Measurements from ENCODE around the gene SH3BGRL2.
"Not testable (repeated sequence)": the region's sequence is repeated elsewhere in the genome, so short reads cannot be mapped to it uniquely, and the experiment has no call there.

SH3BGRL2 gene

GRCh38 chr6:79719248-79719960, 88.3 kb downstream of the SH3BGRL2 start:
- no peaks in the 10 kb centered on the region for H3K36me3 ChIP-seq (ENCODE audit: control insufficient read depth in 5 of 5, insufficient read depth in 5 of 5, low read length in 5 of 5)
- H3K4me3 ChIP-seq (ENCODE audit: low read depth in 1 of 5, low read length in 5 of 5) = peak overlapping the region in 1 of 5 donors; percentile 42
- H3K27ac ChIP-seq (ENCODE audit: low read depth, low read length) = peak overlapping the region; percentile 1
- H3K9ac ChIP-seq (ENCODE audit: low read length in 5 of 5) = no peak overlapping the region
- no peaks in the 10 kb centered on the region for H3K9me3 ChIP-seq (ENCODE audit: control insufficient read depth in 5 of 5, low read length in 5 of 5)
- H3K4me1 ChIP-seq (ENCODE audit: control insufficient read depth in 5 of 5, insufficient read depth in 5 of 5, low read length in 5 of 5) = peaks cover 0 to 13% (median 0%) of the 10 kb centered on the region in 5 donors
- H3K27me3 ChIP-seq (ENCODE audit: control insufficient read depth in 5 of 5, insufficient read depth in 4 of 5, low read length in 5 of 5) = no peaks in the 10 kb centered on the region

- Histone ChIP-seq H3K9ac (ENCODE audit: low read length in 5 of 5) (no peak overlapping the region), H3K4me1 (ENCODE audit: control insufficient read depth in 5 of 5, insufficient read depth in 5 of 5, low read length in 5 of 5) (peaks cover 0 to 7% (median 0%) of the 10 kb centered on the region in 5 donors), H3K27me3 (ENCODE audit: control insufficient read depth in 5 of 5, insufficient read depth in 4 of 5, low read length in 5 of 5) (no peaks in the 10 kb centered on the region), H3K27ac (ENCODE audit: low read depth, low read length) (no peak overlapping the region), H3K36me3 (ENCODE audit: control insufficient read depth in 5 of 5, insufficient read depth in 5 of 5, low read length in 5 of 5) (no peaks in the 10 kb centered on the region), H3K9me3 (ENCODE audit: control insufficient read depth in 5 of 5, low read length in 5 of 5) (no peaks in the 10 kb centered on the region), H3K4me3 (ENCODE audit: low read depth in 1 of 5, low read length in 5 of 5) (no peak overlapping the region)
These were observed 93.7 kb downstream of the SH3BGRL2 start for GRCh38 chr6:79724816-79725215.

DNA sequence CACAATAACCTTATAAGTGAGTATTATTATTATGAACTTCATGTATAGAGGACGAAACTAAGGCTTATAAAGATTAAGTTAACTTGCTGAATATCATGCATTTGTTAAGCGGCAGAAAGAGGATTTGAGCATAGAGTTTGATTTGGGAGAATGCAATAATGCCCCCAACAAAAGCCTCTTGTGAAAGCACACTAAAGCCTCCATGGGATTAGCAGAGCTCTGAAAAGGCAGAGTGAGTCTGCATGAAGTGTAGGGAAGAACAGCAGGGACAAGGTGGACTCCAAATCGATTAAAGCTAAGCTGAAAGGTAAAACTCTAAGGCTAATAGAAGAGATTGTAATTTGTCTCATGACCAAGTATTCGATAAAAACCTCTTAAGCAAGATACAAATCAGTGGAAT, 100.3 kb downstream of the SH3BGRL2 start:
- Histone ChIP-seq H3K36me3 (ENCODE audit: control insufficient read depth in 5 of 5, insufficient read depth in 5 of 5, low read length in 5 of 5) (no peaks in the 10 kb centered on the region), H3K4me1 (ENCODE audit: control insufficient read depth in 5 of 5, insufficient read depth in 5 of 5, low read length in 5 of 5) (no peaks in the 10 kb centered on the region), H3K9me3 (ENCODE audit: control insufficient read depth in 5 of 5, low read length in 5 of 5) (no peaks in the 10 kb centered on the region), H3K4me3 (ENCODE audit: low read depth in 1 of 5, low read length in 5 of 5) (no peak overlapping the region), H3K27me3 (ENCODE audit: control insufficient read depth in 5 of 5, insufficient read depth in 4 of 5, low read length in 5 of 5) (no peaks in the 10 kb centered on the region), H3K27ac (ENCODE audit: low read depth, low read length) (no peak overlapping the region), H3K9ac (ENCODE audit: low read length in 5 of 5) (no peak overlapping the region)

DNA sequence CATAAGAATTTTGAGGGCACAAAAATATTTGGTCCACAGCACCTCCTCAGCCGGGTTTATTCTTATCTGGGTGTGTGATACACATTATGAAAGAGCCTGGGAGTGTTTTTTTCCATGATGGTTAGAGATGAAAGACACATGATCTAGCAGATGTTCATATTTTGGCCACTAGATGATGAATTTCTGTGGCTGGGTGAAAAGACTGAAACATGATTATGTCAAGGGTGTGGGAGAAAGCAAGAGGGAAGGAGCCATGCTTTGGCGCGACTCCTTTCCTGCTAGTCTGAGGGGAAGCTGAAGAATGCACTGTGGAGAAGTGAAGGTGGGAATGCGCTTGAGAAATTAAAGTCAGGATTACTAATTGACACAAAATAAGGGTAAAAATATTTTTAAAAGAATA, 102.3 kb downstream of the SH3BGRL2 start:
- Histone ChIP-seq H3K4me3 (ENCODE audit: low read depth in 1 of 5, low read length in 5 of 5) (no peak overlapping the region), H3K27me3 (ENCODE audit: control insufficient read depth in 5 of 5, insufficient read depth in 4 of 5, low read length in 5 of 5) (no peaks in the 10 kb centered on the region), H3K36me3 (ENCODE audit: control insufficient read depth in 5 of 5, insufficient read depth in 5 of 5, low read length in 5 of 5) (no peaks in the 10 kb centered on the region), H3K27ac (ENCODE audit: low read depth, low read length) (no peak overlapping the region), H3K4me1 (ENCODE audit: control insufficient read depth in 5 of 5, insufficient read depth in 5 of 5, low read length in 5 of 5) (no peaks in the 10 kb centered on the region), H3K9me3 (ENCODE audit: control insufficient read depth in 5 of 5, low read length in 5 of 5) (no peaks in the 10 kb centered on the region), H3K9ac (ENCODE audit: low read length in 5 of 5) (no peak overlapping the region)

DNA sequence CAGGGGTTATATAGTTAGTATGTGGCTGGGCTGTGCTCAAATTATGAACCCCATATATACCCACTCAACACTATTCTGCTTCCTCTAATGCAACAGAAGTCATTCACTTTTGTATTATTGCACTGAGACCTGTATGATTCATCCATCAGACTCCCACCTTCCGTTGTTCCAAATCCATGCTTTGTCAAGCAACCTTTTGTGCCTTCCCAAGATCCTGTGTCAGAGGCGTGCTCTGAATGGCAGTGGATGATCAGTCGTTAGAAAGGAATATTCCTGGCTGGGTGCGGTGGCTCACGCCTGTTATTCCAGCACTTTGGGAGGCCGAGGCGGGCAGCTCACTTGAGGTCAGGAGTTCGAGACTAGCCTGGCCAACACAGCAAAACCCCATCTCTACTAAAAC, 103.2 kb downstream of the SH3BGRL2 start:
- Histone ChIP-seq H3K4me1 (ENCODE audit: control insufficient read depth in 5 of 5, insufficient read depth in 5 of 5, low read length in 5 of 5) (no peaks in the 10 kb centered on the region), H3K9ac (ENCODE audit: low read length in 5 of 5) (no peak overlapping the region), H3K27me3 (ENCODE audit: control insufficient read depth in 5 of 5, insufficient read depth in 4 of 5, low read length in 5 of 5) (no peaks in the 10 kb centered on the region), H3K4me3 (ENCODE audit: low read depth in 1 of 5, low read length in 5 of 5) (no peak overlapping the region), H3K9me3 (ENCODE audit: control insufficient read depth in 5 of 5, low read length in 5 of 5) (no peaks in the 10 kb centered on the region), H3K36me3 (ENCODE audit: control insufficient read depth in 5 of 5, insufficient read depth in 5 of 5, low read length in 5 of 5) (no peaks in the 10 kb centered on the region), H3K27ac (ENCODE audit: low read depth, low read length) (no peak overlapping the region)

- Histone ChIP-seq H3K36me3 (ENCODE audit: control insufficient read depth in 5 of 5, insufficient read depth in 5 of 5, low read length in 5 of 5) (no peaks in the 10 kb centered on the region), H3K4me3 (ENCODE audit: low read depth in 1 of 5, low read length in 5 of 5) (no peak overlapping the region)
These were observed 104.1 kb downstream of the SH3BGRL2 start for GRCh38 chr6:79735183-79735582.

GRCh38 chr6:79737172-79737571, 106.0 kb downstream of the SH3BGRL2 start:
- Histone ChIP-seq H3K4me3 (ENCODE audit: low read depth in 1 of 5, low read length in 5 of 5) (peak overlapping the region in 1 of 5 donors; percentile 3), H3K27me3 (ENCODE audit: control insufficient read depth in 5 of 5, insufficient read depth in 4 of 5, low read length in 5 of 5) (no peaks in the 10 kb centered on the region), H3K36me3 (ENCODE audit: control insufficient read depth in 5 of 5, insufficient read depth in 5 of 5, low read length in 5 of 5) (no peaks in the 10 kb centered on the region), H3K9ac (ENCODE audit: low read length in 5 of 5) (no peak overlapping the region), H3K27ac (ENCODE audit: low read depth, low read length) (no peak overlapping the region), H3K9me3 (ENCODE audit: control insufficient read depth in 5 of 5, low read length in 5 of 5) (no peaks in the 10 kb centered on the region), H3K4me1 (ENCODE audit: control insufficient read depth in 5 of 5, insufficient read depth in 5 of 5, low read length in 5 of 5) (no peaks in the 10 kb centered on the region)

More at GRCh38 chr6:79735183-79735582, 104.1 kb downstream of the SH3BGRL2 start:
- no peaks in the 10 kb centered on the region for H3K9me3 ChIP-seq (ENCODE audit: control insufficient read depth in 5 of 5, low read length in 5 of 5)
- no peak overlapping the region for H3K27ac ChIP-seq (ENCODE audit: low read depth, low read length)
- no peaks in the 10 kb centered on the region for H3K4me1 ChIP-seq (ENCODE audit: control insufficient read depth in 5 of 5, insufficient read depth in 5 of 5, low read length in 5 of 5)
- no peak overlapping the region for H3K9ac ChIP-seq (ENCODE audit: low read length in 5 of 5)
- no peaks in the 10 kb centered on the region for H3K27me3 ChIP-seq (ENCODE audit: control insufficient read depth in 5 of 5, insufficient read depth in 4 of 5, low read length in 5 of 5)

GRCh38 chr6:79742030-79742429, 110.9 kb downstream of the SH3BGRL2 start:
- Histone ChIP-seq H3K36me3 (ENCODE audit: control insufficient read depth in 5 of 5, insufficient read depth in 5 of 5, low read length in 5 of 5) (no peaks in the 10 kb centered on the region), H3K9ac (ENCODE audit: low read length in 5 of 5) (no peak overlapping the region), H3K27me3 (ENCODE audit: control insufficient read depth in 5 of 5, insufficient read depth in 4 of 5, low read length in 5 of 5) (no peaks in the 10 kb centered on the region), H3K9me3 (ENCODE audit: control insufficient read depth in 5 of 5, low read length in 5 of 5) (peaks cover 0 to 10% (median 6%) of the 10 kb centered on the region in 5 donors), H3K27ac (ENCODE audit: low read depth, low read length) (no peak overlapping the region), H3K4me3 (ENCODE audit: low read depth in 1 of 5, low read length in 5 of 5) (no peak overlapping the region), H3K4me1 (ENCODE audit: control insufficient read depth in 5 of 5, insufficient read depth in 5 of 5, low read length in 5 of 5) (no peaks in the 10 kb centered on the region)

DNA sequence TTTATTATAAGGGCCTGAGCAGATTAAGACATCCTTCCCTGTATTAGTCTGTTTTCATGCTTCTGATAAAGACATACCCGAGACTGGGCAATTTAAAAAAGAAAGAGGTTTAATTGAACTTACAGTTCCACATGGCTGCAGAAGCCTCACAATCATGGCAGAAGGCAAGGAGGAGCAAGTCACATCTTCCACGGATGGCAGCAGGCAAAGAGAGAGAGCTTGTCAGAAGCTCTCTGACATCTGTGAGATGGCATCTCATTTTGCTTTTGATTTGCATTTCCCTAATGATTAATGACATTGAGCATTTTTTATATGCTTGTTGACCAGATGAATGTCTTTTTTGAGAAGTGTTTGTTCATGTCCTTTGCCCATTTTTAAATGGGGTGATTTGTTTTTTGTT, 114.2 kb downstream of the SH3BGRL2 start:
- peaks cover 0 to 10% (median 6%) of the 10 kb centered on the region in 5 donors for H3K9me3 ChIP-seq (ENCODE audit: control insufficient read depth in 5 of 5, low read length in 5 of 5)
- H3K27me3 ChIP-seq (ENCODE audit: control insufficient read depth in 5 of 5, insufficient read depth in 4 of 5, low read length in 5 of 5); H3K4me1 ChIP-seq (ENCODE audit: control insufficient read depth in 5 of 5, insufficient read depth in 5 of 5, low read length in 5 of 5); H3K9ac ChIP-seq (ENCODE audit: low read length in 5 of 5); H3K4me3 ChIP-seq (ENCODE audit: low read depth in 1 of 5, low read length in 5 of 5); H3K36me3 ChIP-seq (ENCODE audit: control insufficient read depth in 5 of 5, insufficient read depth in 5 of 5, low read length in 5 of 5); H3K27ac ChIP-seq (ENCODE audit: low read depth, low read length): not testable (repeated sequence)

DNA sequence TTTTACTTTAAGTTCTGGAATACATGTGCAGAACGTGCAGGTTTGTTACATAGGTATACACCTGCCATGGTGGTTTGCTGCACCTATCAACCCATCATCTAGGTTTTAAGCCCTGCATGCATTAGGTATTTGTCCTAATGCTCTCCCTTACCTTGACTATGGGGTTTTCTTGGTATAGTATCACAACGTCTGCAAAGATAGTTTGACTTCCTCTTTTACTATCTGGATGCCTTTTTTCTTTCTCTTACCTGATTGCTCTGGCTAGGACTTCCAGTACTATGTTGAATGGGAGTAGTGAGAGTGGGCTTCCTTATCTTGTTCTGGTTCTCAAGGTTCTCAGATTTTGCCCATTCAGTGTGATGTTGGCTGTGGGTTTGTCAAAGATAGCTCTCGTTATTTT, 115.2 kb downstream of the SH3BGRL2 start:
- peaks cover 0 to 10% (median 6%) of the 10 kb centered on the region in 5 donors for H3K9me3 ChIP-seq (ENCODE audit: control insufficient read depth in 5 of 5, low read length in 5 of 5)
- H3K9ac ChIP-seq (ENCODE audit: low read length in 5 of 5) = not testable (repeated sequence)

More for the DNA sequence above, 115.2 kb downstream of the SH3BGRL2 start:
- H3K36me3 ChIP-seq (ENCODE audit: control insufficient read depth in 5 of 5, insufficient read depth in 5 of 5, low read length in 5 of 5); H3K4me1 ChIP-seq (ENCODE audit: control insufficient read depth in 5 of 5, insufficient read depth in 5 of 5, low read length in 5 of 5); H3K27me3 ChIP-seq (ENCODE audit: control insufficient read depth in 5 of 5, insufficient read depth in 4 of 5, low read length in 5 of 5); H3K27ac ChIP-seq (ENCODE audit: low read depth, low read length); H3K4me3 ChIP-seq (ENCODE audit: low read depth in 1 of 5, low read length in 5 of 5): not testable (repeated sequence)

Data from subcutaneous abdominal adipose tissue (tissue), 5 donors.